Inferior parietal cortex (tissue), 1 donor: ENCODE data around the gene CNOT6.
"Not testable (repeated sequence)": the region's sequence is repeated elsewhere in the genome, so short reads cannot be mapped to it uniquely, and the experiment has no call there.

Experiments used
- DNase-seq: peaks from one replicate; pipeline ENCODE4 v3.0.0-alpha.2; 2016; ENCODE audit errors: extremely low spot score

The CNOT6 gene

GRCh38 chr5:180470966-180471582, 23.1 kb upstream of the CNOT6 start:
- peak; percentile 84 for DNase-seq

- DNase-seq, result no peak
These were observed 22.3 kb upstream of the CNOT6 start for GRCh38 chr5:180471866-180472265.

GRCh38 chr5:180472269-180472668, 21.9 kb upstream of the CNOT6 start:
- no peak for DNase-seq

GRCh38 chr5:180473386-180473785, 20.8 kb upstream of the CNOT6 start:
- not testable (repeated sequence) for DNase-seq

GRCh38 chr5:180474569-180474968, 19.6 kb upstream of the CNOT6 start:
- DNase-seq, result no peak

- not testable (repeated sequence) for DNase-seq
These were observed 18.1 kb upstream of the CNOT6 start for GRCh38 chr5:180475969-180476524.

- DNase-seq, result no peak
These were observed 9.4 kb upstream of the CNOT6 start for GRCh38 chr5:180484813-180485212.

GRCh38 chr5:180486636-180487149, 7.5 kb upstream of the CNOT6 start:
- DNase-seq, result no peak

GRCh38 chr5:180487556-180487955, 6.6 kb upstream of the CNOT6 start:
- no peak for DNase-seq

GRCh38 chr5:180491496-180491895, 2.7 kb upstream of the CNOT6 start:
- DNase-seq, result no peak

GRCh38 chr5:180492226-180492903, 1.8 kb upstream of the CNOT6 start:
- no peak for DNase-seq

GRCh38 chr5:180494510-180495181, 467 bp downstream of the CNOT6 start:
- peak; percentile 26 for DNase-seq

GRCh38 chr5:180495292-180495691, 1.1 kb downstream of the CNOT6 start:
- DNase-seq, result no peak

GRCh38 chr5:180495991-180496741, 2.0 kb downstream of the CNOT6 start:
- DNase-seq, result no peak

GRCh38 chr5:180496806-180497205, 2.6 kb downstream of the CNOT6 start:
- DNase-seq, result not testable (repeated sequence)

GRCh38 chr5:180497865-180498264, 3.7 kb downstream of the CNOT6 start:
- not testable (repeated sequence) for DNase-seq

GRCh38 chr5:180498378-180498777, 4.2 kb downstream of the CNOT6 start:
- no peak for DNase-seq

GRCh38 chr5:180499684-180500083, 5.5 kb downstream of the CNOT6 start:
- DNase-seq, result no peak

- DNase-seq, result not testable (repeated sequence)
These were observed 6.1 kb downstream of the CNOT6 start for GRCh38 chr5:180500300-180500699.

- no peak for DNase-seq
These were observed 13.5 kb downstream of the CNOT6 start for GRCh38 chr5:180507661-180508060.

- no peak for DNase-seq
These were observed 21.1 kb downstream of the CNOT6 start for GRCh38 chr5:180515294-180515693.

- not testable (repeated sequence) for DNase-seq
These were observed 21.8 kb downstream of the CNOT6 start for GRCh38 chr5:180515974-180516373.
